DMS53 (cell line): ENCODE results near the gene RALY.

Source experiments
- DNase-seq: peaks from one replicate; lab custom pipeline; 2025; lab: John Stamatoyannopoulos, UW

Gene RALY

GRCh38 chr20:33986560-33987216 is 7.0 kb upstream of the RALY start:
- DNase-seq: no peak

- DNase-seq: no peak
Observed at GRCh38 chr20:33990075-33990474, 3.6 kb upstream of the RALY start.

GRCh38 chr20:33991502-33991901 is 2.2 kb upstream of the RALY start:
- no peak for DNase-seq

GRCh38 chr20:33992145-33992922 is 1.4 kb upstream of the RALY start:
- no peak for DNase-seq

- peak; percentile 100 for DNase-seq
Observed at GRCh38 chr20:33992923-33993575, 662 bp upstream of the RALY start.

- DNase-seq: peak; percentile 91
Observed at GRCh38 chr20:33994222-33994913, 657 bp downstream of the RALY start.

GRCh38 chr20:33995053-33995831 is 1.5 kb downstream of the RALY start:
- no peak for DNase-seq

- DNase-seq: no peak
Observed at GRCh38 chr20:33999025-33999649, 5.4 kb downstream of the RALY start.

GRCh38 chr20:34001378-34001777 is 7.7 kb downstream of the RALY start:
- DNase-seq: no peak

- DNase-seq: no peak
Observed at GRCh38 chr20:34004227-34004626, 10.5 kb downstream of the RALY start.

- no peak for DNase-seq
Observed at GRCh38 chr20:34004790-34005457, 11.2 kb downstream of the RALY start.

- peak; percentile 22 for DNase-seq
Observed at GRCh38 chr20:34006619-34007018, 12.9 kb downstream of the RALY start.

GRCh38 chr20:34008477-34008876 is 14.8 kb downstream of the RALY start:
- no peak for DNase-seq

GRCh38 chr20:34010405-34010931 is 16.8 kb downstream of the RALY start:
- no peak for DNase-seq

- DNase-seq: no peak
Observed at GRCh38 chr20:34011275-34011674, 17.6 kb downstream of the RALY start.

- DNase-seq: no peak
Observed at GRCh38 chr20:34012330-34012729, 18.6 kb downstream of the RALY start.

GRCh38 chr20:34012735-34013134 is 19.0 kb downstream of the RALY start:
- no peak for DNase-seq

- no peak for DNase-seq
Observed at GRCh38 chr20:34013554-34013953, 19.8 kb downstream of the RALY start.

GRCh38 chr20:34014878-34015277 is 21.2 kb downstream of the RALY start:
- DNase-seq: no peak
